Ovary (tissue), 9 donors: ENCODE results near the gene MUC5AC. TPM values are rescaled to one million over a fixed set of nuclear protein-coding genes. Genes with fewer than 3 reads are reported as not detected.

Experiments used
- DNase-seq, 5 donors: peaks; one replicate each; pipeline ENCODE4 v3.0.0-alpha.2; 2019 to 2020
- H3K27ac ChIP-seq, 2 donors: fragments of 200-600 bp; one replicate each; pipeline versions ENCODE4 v1.5.1 to v1.8.0; 2019 to 2022
- H3K27me3 ChIP-seq: fragments of 200-600 bp; one replicate; pipeline ENCODE4 v1.8.0; 2022
- H3K36me3 ChIP-seq: fragments of 200-600 bp; sonication (generic); one replicate; pipeline ENCODE4 v1.5.1; 2019
- H3K4me1 ChIP-seq: one replicate; pipeline ENCODE4 v1.8.1; 2013; ENCODE audit warnings: mild to moderate bottlenecking, moderate library complexity; ENCODE audit not compliant: insufficient read depth
- H3K4me3 ChIP-seq: fragments of 200-600 bp; sonication (generic); one replicate; pipeline ENCODE4 v1.5.1; 2017
- H3K9me3 ChIP-seq, 2 donors: fragments of 200-600 bp in 1 of 2; sonication (generic) in 1 of 2; one replicate each; pipeline versions ENCODE4 v1.5.1 to v1.8.1; 2013 to 2019; ENCODE audit warnings: mild to moderate bottlenecking in 1 of 2, moderate library complexity in 1 of 2
- CTCF ChIP-seq, 3 donors: fragments of 450-650 bp in 2 of 3; fragments of 200-600 bp in 1 of 3; IDR thresholded peaks; one replicate each; pipeline versions ENCODE4 v1.5.1 to v1.8.0; 2016 to 2022; ENCODE audit warnings: antibody characterized with exemption in 3 of 3, mild to moderate bottlenecking in 1 of 3
- EP300 ChIP-seq: sonication (generic); formaldehyde crosslinking; IDR thresholded peaks from one replicate; pipeline ENCODE4 v1.6.1; 2017; ENCODE audit warnings: antibody characterized with exemption
- POLR2A ChIP-seq: fragments of 450-650 bp; IDR thresholded peaks from one replicate; pipeline ENCODE4 v1.6.1; 2017; ENCODE audit warnings: antibody characterized with exemption, mild to moderate bottlenecking, moderate library complexity
- WGBS, 3 donors: extraction: QIAGEN DNeasy Blood & Tissue Kit in 1 of 3; methylation state at CpG; one replicate each; pipeline versions ENCODE4 v1.1.5 to v1.1.7; 2013 to 2017; 5-methylcytosine and 5-hydroxymethylcytosine counted together
- intact Hi-C, 4 donors: fragments of 100-400 bp; cut with DNase I; formaldehyde crosslinking; loops; one replicate each; pipeline versions ENCODE4 v1.11.0 to v1.15.1; 2022 to 2023
- polyA plus RNA-seq, 2 donors: library from polyadenylated mRNA; stranded (reverse); fragments of 200-250 nt in 1 of 2; fragments of 350-450 nt in 1 of 2; fragmentation: Illumina TruSeq in 1 of 2; extraction: RNeasy Lipid Tissue Mini Kit (QIAGEN cat#74804) in 1 of 2; gene quantifications; one replicate each; pipeline ENCODE4 v1.2.3, GENCODE V29; 2013 to 2014
- total RNA-seq, 7 donors: library from RNA; depleted of rRNA in 2 of 7; stranded (reverse); fragments of >200 nt in 2 of 7; fragmentation: NEBNext Ultra II Directional in 3 of 7; extraction: Animal tissue kit (Norgen Biotek cat#: 25700) in 3 of 7; gene quantifications; one replicate each; pipeline versions ENCODE4 v1.1.0 to v1.2.4, GENCODE V29; 2016 to 2023
- donor health status: DM: no; HTN: no; CAD: no; lungs with moderate emphysema.
- donor health status: DM: no; HTN: no; CAD: no.
- donor health status: Bipolar disorder and iron deficiency.
- donor health status: DM: yes; HTN: yes; CAD: no.
- donor health status: DM: no; HTN: no; CAD: no.
- donor health status: DM: yes; HTN: yes; CAD: no.

The MUC5AC gene
- total and polyA plus RNA-seq, 9 donors: 0.03 TPM; not detected in 8

GRCh38 chr11:1177020-1177770 is 19.4 kb downstream of the MUC5AC start:
- no peak for DNase-seq
- intact Hi-C loops: no loop called here
- Histone ChIP-seq H3K36me3 (no peaks in the 10 kb centered on the region), H3K27me3 (no peaks in the 10 kb centered on the region), H3K4me1 (no peaks in the 10 kb centered on the region), H3K9me3 (no peaks in the 10 kb centered on the region), H3K27ac (no peak overlapping the region), H3K4me3 (no peak overlapping the region)
- WGBS, 3 donors: 83 to 88% (median 87%) methylated on average over 32 to 34 of the region's 34 CpGs
- TF ChIP-seq CTCF (IDR thresholded peaks at IDR 0.05): no peak
- TF ChIP-seq EP300: no peak
- TF ChIP-seq POLR2A: no peak

GRCh38 chr11:1177771-1178090 is 20.0 kb downstream of the MUC5AC start:
- Histone ChIP-seq H3K4me1 (no peaks in the 10 kb centered on the region), H3K36me3 (no peaks in the 10 kb centered on the region), H3K4me3 (no peak overlapping the region), H3K27ac (no peak overlapping the region), H3K27me3 (no peaks in the 10 kb centered on the region), H3K9me3 (no peaks in the 10 kb centered on the region)
- 84 to 86% (median 84%) methylated on average over 12 of the region's 12 CpGs for WGBS, 3 donors
- intact Hi-C loops: no loop called here
- TF ChIP-seq CTCF (IDR thresholded peaks at IDR 0.05) (no peak), POLR2A (no peak), EP300 (no peak)
- no peak for DNase-seq

GRCh38 chr11:1178201-1178885 is 20.6 kb downstream of the MUC5AC start:
- TF ChIP-seq POLR2A (no peak), EP300 (no peak), CTCF (IDR thresholded peaks at IDR 0.05) (no peak)
- Histone ChIP-seq H3K9me3 (no peaks in the 10 kb centered on the region), H3K4me1 (no peaks in the 10 kb centered on the region), H3K4me3 (no peak overlapping the region), H3K36me3 (no peaks in the 10 kb centered on the region), H3K27ac (no peak overlapping the region), H3K27me3 (no peaks in the 10 kb centered on the region)
- 73 to 82% (median 80%) methylated on average over 22 to 31 of the region's 31 CpGs for WGBS, 3 donors
- no peak for DNase-seq
- intact Hi-C loops: no loop called here

GRCh38 chr11:1178906-1179305 is 21.2 kb downstream of the MUC5AC start:
- no peaks in the 10 kb centered on the region for H3K36me3 ChIP-seq
- no peak overlapping the region for H3K27ac ChIP-seq
- no peak for DNase-seq
- 89 to 92% (median 90%) methylated on average over 25 to 29 of the region's 29 CpGs for WGBS, 3 donors
- no peaks in the 10 kb centered on the region for H3K4me1 ChIP-seq
- no peak overlapping the region for H3K4me3 ChIP-seq
- no peak for TF ChIP-seq EP300
- H3K27me3 ChIP-seq: no peaks in the 10 kb centered on the region
- intact Hi-C loops: no loop called here
- no peaks in the 10 kb centered on the region for H3K9me3 ChIP-seq

GRCh38 chr11:1179641-1180040 is 21.9 kb downstream of the MUC5AC start:
- WGBS, 3 donors: 82 to 86% (median 85%) methylated on average over 16 to 17 of the region's 17 CpGs
- Histone ChIP-seq H3K9me3 (no peaks in the 10 kb centered on the region), H3K27ac (no peak overlapping the region), H3K4me1 (no peaks in the 10 kb centered on the region), H3K36me3 (no peaks in the 10 kb centered on the region), H3K27me3 (no peaks in the 10 kb centered on the region), H3K4me3 (no peak overlapping the region)
- DNase-seq: no peak
- TF ChIP-seq EP300: no peak
- no peak for TF ChIP-seq POLR2A
- TF ChIP-seq CTCF (IDR thresholded peaks at IDR 0.05): no peak
- intact Hi-C loops: no loop called here
